Suppressor macrophage treated with lipopolysaccharide for 1 hour (primary cell): ENCODE measurements around the gene DNLZ.
"Not testable (repeated sequence)": the region's sequence is repeated elsewhere in the genome, so short reads cannot be mapped to it uniquely, and the experiment has no call there.

ENCODE experiments used
- DNase-seq, 3 donors: peaks; one replicate each; pipeline ENCODE4 v3.0.0-alpha.2; 2020 to 2022

Gene DNLZ

DNA sequence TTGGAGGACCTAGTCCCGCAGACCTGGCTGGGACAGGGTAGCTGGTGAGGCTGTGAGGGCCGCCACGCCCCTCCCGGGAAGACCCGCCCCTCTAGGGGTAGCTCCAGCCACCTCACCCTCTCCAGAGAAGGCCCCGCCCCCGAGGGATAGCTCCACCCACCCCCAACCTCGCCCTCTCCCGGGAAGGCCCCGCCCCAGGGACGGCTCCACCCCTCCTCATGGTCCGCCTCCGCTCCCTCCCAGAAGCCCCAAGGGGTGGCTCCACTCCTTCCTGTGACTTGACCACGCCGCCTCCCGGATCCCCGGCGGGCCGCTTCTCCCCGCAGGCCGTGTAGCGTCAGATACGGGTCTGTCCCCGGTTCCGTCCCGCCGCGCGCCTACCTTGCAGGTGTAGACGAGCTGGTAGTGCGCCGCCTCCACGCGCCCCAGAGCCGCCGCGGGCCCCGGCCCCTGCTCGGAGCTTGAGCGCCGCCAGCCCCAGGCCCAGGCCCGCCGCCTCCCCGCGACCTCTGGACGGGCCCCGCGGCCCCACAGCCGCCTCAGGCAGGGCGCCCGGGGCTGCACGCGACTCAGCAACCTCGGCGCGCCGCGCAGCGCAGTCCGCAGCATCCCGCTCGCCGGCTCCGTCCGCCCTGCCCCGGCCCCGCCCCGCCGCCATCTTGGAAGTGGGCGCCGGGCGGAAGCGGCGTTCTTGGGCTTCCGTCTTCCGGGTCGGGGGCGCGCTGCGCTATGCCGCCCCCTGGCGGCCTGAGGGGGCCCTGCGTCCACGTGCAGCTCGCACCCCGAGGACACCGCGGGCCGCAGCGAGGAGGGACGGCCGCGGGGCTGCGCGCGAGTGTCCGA, at the start of gene DNLZ:
TSS of gene DNLZ (minus strand) at position 639 of the 843 bp plus-strand sequence. CDS start at position 609, 30 bp downstream.
- peak; percentile 96 to 99 (median 98) for DNase-seq

GRCh38 chr9:136412962-136413361, 49.4 kb upstream of the DNLZ start:
- no peak for DNase-seq

DNA sequence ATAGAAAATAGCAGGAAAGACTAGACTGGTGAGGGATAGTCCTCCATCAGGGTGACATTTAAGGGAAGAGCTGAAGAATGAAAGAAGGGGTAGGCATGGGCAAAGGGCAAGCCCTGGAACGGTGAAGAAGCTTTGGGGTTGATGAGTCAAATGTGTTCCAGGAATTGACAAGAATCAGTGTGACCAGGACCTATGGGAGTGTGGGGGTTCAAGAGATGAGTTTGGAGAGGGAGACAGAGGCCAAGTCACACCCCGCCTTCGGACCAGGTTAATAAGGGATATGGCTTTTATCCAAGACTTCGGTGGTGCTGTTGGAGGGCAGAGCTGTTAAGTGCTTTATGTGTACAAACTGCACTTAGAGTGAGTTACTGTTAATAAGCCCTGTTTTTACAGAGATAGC, 47.8 kb upstream of the DNLZ start:
- peak in 1 of 3 donors; percentile 28 for DNase-seq

GRCh38 chr9:136410500-136411287, 47.1 kb upstream of the DNLZ start, which contains the start of the genes ENTR1 and PMPCA:
Gene ENTR1, minus strand, starts transcription at chr9:136410614. Its CDS starts 217 bp downstream, at chr9:136410397.
Gene PMPCA, plus strand, starts transcription at chr9:136410658. Its CDS starts 11 bp downstream, at chr9:136410669.
- DNase-seq, result peak; percentile 96 to 98 (median 98)

- DNase-seq, result peak; percentile 25 to 52 (median 31)
These were observed 46.3 kb upstream of the DNLZ start for GRCh38 chr9:136409557-136410455.

DNA sequence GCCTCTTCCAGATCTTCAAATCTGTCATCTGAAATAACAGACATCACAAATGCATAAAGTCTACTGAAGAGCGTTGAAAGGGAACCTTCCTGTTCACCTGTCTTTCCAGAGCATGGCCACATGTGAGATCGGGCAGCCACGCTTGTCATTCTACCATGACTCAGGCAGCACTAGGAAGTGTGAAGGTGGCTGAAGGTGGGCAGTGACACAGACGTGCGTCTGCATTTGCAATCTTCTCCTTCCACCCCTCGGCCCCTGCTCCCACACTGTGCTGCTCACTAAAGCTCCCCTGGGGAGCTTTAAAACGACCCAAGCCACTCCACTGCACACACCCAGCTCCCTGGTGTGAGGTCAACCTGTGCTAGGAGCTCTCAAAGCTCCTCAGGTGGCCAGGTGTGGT, 44.4 kb upstream of the DNLZ start:
- DNase-seq, result no peak

GRCh38 chr9:136407061-136407460, 43.5 kb upstream of the DNLZ start:
- DNase-seq, result not testable (repeated sequence)

GRCh38 chr9:136405904-136406303, 42.4 kb upstream of the DNLZ start:
- not testable (repeated sequence) for DNase-seq

GRCh38 chr9:136405481-136405880, 41.9 kb upstream of the DNLZ start:
- DNase-seq, result no peak

DNA sequence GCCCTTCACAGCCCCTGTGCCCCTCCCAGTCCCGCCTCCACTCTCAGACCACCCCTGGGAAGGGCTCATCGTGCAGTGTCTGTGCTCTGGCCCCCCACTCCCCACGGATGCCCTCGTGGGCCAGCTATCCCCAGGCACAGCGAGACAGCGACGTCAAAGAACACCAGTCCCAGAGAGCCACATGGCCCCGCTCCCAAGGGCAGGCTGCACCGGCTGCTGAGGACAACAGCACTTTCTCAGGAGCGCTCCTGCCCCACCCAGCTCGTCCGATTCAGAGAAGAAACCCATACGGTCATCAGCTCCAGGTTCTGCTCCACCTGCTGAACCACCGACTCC, 41.2 kb upstream of the DNLZ start:
- no peak for DNase-seq

DNA sequence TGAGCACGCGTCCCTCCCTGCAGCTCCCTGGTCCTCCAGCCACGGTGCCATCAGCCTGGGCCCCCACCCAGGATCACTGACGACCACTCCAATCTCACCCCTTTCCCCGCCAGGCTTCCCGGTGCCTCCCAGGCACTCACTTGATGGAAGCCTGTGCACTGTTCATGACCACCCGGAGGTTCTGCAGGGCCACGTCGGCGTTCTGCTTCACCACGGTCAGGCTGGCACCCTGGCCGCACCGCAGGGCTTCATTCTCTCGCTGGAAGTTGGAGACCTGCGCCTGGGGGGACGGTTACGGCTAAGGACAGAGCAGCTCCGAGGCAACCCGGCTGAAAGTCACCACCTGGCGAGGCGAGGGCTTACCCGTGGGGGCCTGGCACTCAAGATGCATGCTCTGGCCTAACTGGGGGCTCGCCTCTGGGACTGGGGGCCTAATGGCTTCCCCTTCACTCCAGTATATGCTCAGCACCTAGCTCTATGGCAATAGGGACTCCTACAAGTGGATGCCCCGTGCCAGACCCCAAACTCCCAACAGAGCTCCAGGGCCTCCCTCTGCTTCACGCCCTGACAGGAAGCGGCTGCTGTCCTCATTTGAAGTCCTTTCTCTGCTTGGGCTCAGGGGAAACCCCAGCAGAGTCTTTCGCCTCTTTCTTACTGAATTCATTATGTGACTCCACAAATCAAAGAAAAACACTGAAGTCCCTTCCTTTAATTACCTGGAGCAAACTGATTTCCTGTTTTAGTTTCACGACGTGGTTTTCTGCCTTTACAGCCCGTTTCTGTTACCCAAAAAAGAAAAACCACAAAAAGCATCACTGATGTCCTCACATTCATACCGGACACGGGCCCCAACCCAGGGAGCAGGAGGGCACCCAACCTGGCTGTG, 40.6 kb upstream of the DNLZ start:
- DNase-seq, result no peak

DNA sequence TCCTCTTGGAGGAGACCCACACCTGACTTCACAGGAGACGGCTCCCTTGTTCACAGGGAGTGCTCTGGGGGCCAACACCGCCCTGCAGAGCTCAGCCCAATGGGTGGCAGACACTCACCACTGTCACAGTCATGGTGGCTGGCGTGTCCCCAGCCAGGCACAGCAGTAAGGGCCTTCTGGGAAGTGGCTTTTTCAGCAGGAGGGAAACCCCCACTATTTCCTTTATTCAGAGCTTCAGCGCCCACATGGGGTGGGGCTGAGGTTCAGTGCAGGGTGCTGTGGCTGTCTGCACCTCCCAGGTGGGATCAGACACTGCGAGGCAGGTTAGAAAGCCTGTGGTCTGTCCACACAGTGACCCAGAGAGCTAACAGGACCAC, 40.0 kb upstream of the DNLZ start:
- peak in 2 of 3 donors; percentile 16 to 23 for DNase-seq

DNA sequence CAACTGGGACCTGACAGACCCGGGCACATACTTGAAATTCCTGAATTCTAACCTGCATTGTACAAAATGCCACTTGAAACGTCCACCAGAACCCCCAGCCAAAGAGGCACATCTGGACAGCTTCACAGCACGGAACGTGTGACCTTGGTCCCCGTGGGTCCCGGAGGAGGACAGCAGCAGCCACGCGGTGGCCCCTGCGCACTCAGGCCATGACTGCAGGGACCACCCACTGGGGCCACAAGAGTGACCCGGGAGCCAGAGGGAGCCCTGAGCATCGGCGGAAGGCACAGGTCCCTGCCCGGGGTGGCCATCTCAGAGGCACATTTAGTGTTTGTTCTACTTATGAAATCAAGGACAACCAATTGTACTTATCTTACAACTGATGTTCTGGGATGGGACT, 38.5 kb upstream of the DNLZ start:
- no peak for DNase-seq

- no peak for DNase-seq
These were observed 37.8 kb upstream of the DNLZ start for GRCh38 chr9:136401173-136401922.

DNA sequence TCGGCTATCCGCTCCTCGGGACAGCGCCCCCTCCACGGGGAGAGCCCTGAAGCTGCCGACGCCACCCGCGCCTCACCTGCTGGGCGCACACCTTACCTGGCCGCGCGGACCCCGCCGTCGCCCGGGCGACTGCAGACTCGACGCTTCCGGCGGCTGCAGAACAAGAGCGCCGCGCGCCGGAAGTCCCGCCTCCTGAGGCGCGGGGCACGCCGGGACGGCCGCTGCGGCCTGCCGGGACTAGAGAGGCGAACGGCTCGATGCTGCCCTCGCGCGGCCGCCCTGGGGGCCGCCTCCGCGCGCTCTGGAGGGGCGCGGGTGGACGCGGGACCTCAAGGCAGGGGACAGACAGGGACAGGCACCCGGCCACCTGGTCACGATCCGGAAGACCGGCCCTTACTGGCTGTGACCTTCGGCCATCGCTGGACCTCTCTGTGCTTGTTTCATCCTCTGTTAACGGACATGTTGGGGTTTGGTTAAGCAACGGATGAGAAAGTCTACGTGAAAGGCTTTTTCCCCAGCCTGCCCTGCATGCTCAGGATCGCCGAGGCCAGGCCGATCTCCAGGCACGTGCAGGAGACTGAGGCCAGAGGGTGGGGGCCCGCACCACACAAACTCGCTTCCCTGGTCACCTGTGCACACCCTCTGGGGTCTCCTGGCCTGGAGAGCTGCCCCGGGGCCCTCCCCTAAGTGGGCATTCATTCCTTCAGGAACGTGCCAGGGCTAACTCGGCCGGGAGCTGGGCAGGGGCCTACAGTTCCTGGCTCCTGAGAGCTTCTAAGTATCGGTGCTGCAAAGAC, 36.7 kb upstream of the DNLZ start, which contains the start of gene SNAPC4:
TSS of gene SNAPC4 (minus strand) at position 133 of the 797 bp plus-strand sequence. CDS start 1,742 bp downstream, outside the sequence.
- peak; percentile 92 to 97 (median 96) for DNase-seq

- peak; percentile 64 to 81 (median 72) for DNase-seq
These were observed 35.9 kb upstream of the DNLZ start for GRCh38 chr9:136399176-136400037.

GRCh38 chr9:136398286-136398685, 34.7 kb upstream of the DNLZ start:
- DNase-seq, result no peak

DNA sequence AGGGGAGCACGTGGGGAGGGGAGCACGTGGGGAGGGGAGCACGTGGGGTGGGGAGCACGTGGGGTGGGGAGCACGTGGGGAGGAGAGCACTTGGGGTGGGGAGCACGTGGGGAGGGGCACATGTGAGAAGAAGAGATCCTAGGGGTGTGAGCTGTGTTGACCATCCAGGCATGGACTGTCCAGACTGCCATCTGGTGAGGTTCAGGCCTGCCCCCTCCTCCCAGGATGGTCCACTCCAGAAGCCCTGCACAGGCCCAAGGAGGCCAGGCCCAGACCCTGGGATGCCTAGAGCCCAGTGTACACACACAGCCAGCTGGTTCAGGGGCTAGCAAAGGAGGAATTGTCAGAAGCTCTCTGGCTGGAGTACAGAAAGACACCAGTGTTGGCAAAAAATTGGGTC, 34.1 kb upstream of the DNLZ start:
- no peak for DNase-seq

- DNase-seq, result no peak
These were observed 32.6 kb upstream of the DNLZ start for GRCh38 chr9:136396219-136396515.
